GM23338 (cell line): Measurements from ENCODE around the gene TCF7L2.

Source experiments
- CREB1 ChIP-seq: fragments of 250-450 bp; sonication (Bioruptor Pico); IDR thresholded peaks from 2 replicates; pipeline ENCODE4 v1.5.0; 2020; ENCODE audit warnings: low read depth, mild to moderate bottlenecking, moderate library complexity
- CTCF ChIP-seq, 2 experiments: fragments of 200-600 bp in 1 of 2; sonication (generic) in 1 of 2; conservative IDR thresholded peaks; 2 replicates each; pipeline versions ENCODE4 v1.5.1 to v1.6.1; 2016 to 2017; ENCODE audit warnings: antibody characterized with exemption in 2 of 2, low read depth in 2 of 2, mild to moderate bottlenecking in 2 of 2, moderate library complexity in 1 of 2
- EZH2 ChIP-seq: fragments of 200-600 bp; sonication (generic); IDR thresholded peaks from one replicate; pipeline ENCODE4 v1.8.0; 2017; ENCODE audit warnings: antibody characterized with exemption, mild to moderate bottlenecking, low read depth; ENCODE audit not compliant: unreplicated experiment
- POLR2AphosphoS5 ChIP-seq: IDR thresholded peaks from 2 replicates; pipeline ENCODE4 v1.6.1; 2016; ENCODE audit warnings: antibody characterized with exemption, low read depth
- ZNF114 ChIP-seq: fragments of 250-450 bp; sonication (Bioruptor Pico); IDR thresholded peaks from 2 replicates; pipeline ENCODE4 v1.5.0; 2020; ENCODE audit warnings: mild to moderate bottlenecking, moderate library complexity
- TF ChIP-seq, protein P1 (sequence below): IDR thresholded peaks from one replicate; pipeline ENCODE4 v1.6.1; 2018; ENCODE audit warnings: antibody characterized with exemption; ENCODE audit not compliant: unreplicated experiment

DNA sequence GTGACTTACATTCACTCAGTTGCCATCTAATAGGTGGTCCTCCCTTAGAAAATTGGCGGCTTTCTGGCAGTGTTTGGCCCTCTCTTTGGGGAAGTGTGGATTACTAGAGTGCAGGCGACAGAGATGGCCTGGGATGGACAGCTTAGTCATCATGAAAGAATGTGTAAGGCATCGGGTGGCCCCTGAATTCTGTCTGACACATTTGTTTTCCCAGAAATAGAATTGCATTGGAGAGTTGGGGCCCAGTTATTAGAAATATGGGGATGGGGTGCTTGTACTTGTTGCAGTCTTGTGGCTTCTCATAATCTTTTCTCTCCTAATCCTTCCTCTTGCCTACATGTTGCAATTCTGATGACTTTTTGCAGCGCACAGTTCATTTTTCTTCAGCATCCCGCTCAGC lies 13.8 kb downstream of the TCF7L2 start:
- no peak for TF ChIP-seq EZH2
- TF ChIP-seq CTCF (conservative IDR thresholded peaks at IDR 0.05; ENCODE audit: low read depth in 2 of 2): no peak
- no peak for TF ChIP-seq POLR2AphosphoS5
- no peak for TF ChIP-seq CREB1 (CRISPR knock-in tag)
- no peak for TF ChIP-seq ZNF114 (CRISPR knock-in tag)
- TF ChIP-seq, protein P1, sequence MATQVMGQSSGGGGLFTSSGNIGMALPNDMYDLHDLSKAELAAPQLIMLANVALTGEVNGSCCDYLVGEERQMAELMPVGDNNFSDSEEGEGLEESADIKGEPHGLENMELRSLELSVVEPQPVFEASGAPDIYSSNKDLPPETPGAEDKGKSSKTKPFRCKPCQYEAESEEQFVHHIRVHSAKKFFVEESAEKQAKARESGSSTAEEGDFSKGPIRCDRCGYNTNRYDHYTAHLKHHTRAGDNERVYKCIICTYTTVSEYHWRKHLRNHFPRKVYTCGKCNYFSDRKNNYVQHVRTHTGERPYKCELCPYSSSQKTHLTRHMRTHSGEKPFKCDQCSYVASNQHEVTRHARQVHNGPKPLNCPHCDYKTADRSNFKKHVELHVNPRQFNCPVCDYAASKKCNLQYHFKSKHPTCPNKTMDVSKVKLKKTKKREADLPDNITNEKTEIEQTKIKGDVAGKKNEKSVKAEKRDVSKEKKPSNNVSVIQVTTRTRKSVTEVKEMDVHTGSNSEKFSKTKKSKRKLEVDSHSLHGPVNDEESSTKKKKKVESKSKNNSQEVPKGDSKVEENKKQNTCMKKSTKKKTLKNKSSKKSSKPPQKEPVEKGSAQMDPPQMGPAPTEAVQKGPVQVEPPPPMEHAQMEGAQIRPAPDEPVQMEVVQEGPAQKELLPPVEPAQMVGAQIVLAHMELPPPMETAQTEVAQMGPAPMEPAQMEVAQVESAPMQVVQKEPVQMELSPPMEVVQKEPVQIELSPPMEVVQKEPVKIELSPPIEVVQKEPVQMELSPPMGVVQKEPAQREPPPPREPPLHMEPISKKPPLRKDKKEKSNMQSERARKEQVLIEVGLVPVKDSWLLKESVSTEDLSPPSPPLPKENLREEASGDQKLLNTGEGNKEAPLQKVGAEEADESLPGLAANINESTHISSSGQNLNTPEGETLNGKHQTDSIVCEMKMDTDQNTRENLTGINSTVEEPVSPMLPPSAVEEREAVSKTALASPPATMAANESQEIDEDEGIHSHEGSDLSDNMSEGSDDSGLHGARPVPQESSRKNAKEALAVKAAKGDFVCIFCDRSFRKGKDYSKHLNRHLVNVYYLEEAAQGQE: no peak
